ENCODE measurements around the gene TRAF4. TPM values are rescaled to one million over a fixed set of nuclear protein-coding genes. Genes with fewer than 3 reads are reported as not detected.

TRAF4 gene, protein sequence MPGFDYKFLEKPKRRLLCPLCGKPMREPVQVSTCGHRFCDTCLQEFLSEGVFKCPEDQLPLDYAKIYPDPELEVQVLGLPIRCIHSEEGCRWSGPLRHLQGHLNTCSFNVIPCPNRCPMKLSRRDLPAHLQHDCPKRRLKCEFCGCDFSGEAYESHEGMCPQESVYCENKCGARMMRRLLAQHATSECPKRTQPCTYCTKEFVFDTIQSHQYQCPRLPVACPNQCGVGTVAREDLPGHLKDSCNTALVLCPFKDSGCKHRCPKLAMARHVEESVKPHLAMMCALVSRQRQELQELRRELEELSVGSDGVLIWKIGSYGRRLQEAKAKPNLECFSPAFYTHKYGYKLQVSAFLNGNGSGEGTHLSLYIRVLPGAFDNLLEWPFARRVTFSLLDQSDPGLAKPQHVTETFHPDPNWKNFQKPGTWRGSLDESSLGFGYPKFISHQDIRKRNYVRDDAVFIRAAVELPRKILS
- total RNA-seq (2022), result 106 and 126 TPM in 2 replicates
- Bru-seq, nascent RNA, result percentile 82 among the genes with signal in this experiment
- percentile 77 among the genes with signal in this experiment for BruChase-seq, experiment 1, labeled RNA remaining after a 6-hour chase
- BruChase-seq, experiment 2, labeled RNA remaining after a 2-hour chase, result percentile 87 among the genes with signal in this experiment
- long read RNA-seq, transcript TRAF4-201 (7 exons, 2,923 nt), result major isoform, 16 of 29 reads
- long read RNA-seq, partial matches to known transcripts, result 2 of 29 reads
- long read RNA-seq, other reads (novel, unspliced or antisense), result 11 of 29 reads

DNA sequence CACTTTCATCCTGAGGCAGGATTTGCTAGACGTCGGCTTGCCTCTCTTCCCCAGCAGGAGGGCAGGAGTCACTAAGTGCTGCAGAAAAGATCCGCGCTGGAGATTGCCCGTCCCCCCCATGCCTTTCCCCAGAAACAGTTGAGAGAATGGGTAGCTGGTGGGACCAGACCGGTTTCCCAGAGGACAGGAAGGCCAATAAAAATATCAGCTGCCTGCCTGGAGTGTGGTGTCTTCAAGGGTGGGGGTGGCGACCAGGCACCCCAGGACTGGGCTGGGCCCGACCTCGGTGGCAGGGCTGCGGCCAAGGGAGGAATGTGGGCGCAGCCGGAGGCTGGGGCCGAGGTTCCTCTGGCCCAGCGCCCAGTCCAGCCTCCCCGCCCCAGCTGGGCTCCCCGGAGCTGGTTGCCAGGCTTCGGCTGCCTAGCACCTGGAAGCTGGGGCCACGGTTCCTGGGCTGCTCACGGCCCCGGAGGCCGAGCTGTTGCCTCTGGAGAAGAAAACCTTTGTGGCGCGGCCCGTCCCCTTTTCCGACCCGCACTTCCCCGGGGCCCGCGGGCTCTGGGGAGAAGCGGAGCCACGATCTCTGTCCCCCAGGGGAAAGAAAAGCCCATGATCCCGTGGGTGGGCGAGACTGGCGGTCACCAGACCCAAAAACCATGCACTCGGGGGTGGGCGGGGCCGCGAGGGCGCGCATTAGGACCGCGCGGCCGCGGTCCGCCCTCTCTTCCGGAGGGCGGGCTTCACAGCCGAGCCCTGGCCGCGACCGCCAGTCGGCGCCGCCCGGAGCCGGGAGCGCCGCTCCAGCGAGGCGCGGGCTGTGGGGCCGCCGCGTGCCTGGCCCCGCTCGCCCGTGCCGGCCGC lies at the start of gene TRAF4:
TRAF4 (plus strand) TSS at position 769 of the 861 bp plus-strand sequence. CDS start 102 bp downstream, outside the sequence.
- ChIA-PET CTCF (interaction anchor here (1.0 to 15.1 kb wide), 2 partner anchors 18 to 159 kb away, joined by 5 to 365 read pairs; partner anchors contain the start of genes DHRS13, NEK8 and TLCD1), POLR2A (interaction anchor here (0.9 to 17.3 kb wide), 16 partner anchors 9 to 208 kb away, joined by 3 to 1135 read pairs (median 8); partner anchors contain the start of genes BLTP2, DHRS13, FAM222B and FLOT2)
- intact Hi-C loops (cut with micrococcal nuclease), result loop anchor here (1.0 kb wide), 1 partner anchor 14 kb away; no protein-coding TSS in a partner anchor
- TF ChIP-seq, protein P1, sequence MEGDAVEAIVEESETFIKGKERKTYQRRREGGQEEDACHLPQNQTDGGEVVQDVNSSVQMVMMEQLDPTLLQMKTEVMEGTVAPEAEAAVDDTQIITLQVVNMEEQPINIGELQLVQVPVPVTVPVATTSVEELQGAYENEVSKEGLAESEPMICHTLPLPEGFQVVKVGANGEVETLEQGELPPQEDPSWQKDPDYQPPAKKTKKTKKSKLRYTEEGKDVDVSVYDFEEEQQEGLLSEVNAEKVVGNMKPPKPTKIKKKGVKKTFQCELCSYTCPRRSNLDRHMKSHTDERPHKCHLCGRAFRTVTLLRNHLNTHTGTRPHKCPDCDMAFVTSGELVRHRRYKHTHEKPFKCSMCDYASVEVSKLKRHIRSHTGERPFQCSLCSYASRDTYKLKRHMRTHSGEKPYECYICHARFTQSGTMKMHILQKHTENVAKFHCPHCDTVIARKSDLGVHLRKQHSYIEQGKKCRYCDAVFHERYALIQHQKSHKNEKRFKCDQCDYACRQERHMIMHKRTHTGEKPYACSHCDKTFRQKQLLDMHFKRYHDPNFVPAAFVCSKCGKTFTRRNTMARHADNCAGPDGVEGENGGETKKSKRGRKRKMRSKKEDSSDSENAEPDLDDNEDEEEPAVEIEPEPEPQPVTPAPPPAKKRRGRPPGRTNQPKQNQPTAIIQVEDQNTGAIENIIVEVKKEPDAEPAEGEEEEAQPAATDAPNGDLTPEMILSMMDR (IDR thresholded peaks at IDR 0.05; ENCODE audit: unreplicated experiment), result no peak
- peaks cover 39% of the 10 kb centered on the region for H3K36me3 Mint-ChIP-seq (ENCODE audit: insufficient read depth, unreplicated experiment)
- H3K27me3 Mint-ChIP-seq (ENCODE audit: insufficient read depth, unreplicated experiment), result no peaks in the 10 kb centered on the region
- H3K27ac Mint-ChIP-seq (ENCODE audit: low read depth, unreplicated experiment), result peak within 1 kb of the TSS; percentile 93
- H3K4me3 Mint-ChIP-seq (ENCODE audit: unreplicated experiment), result peak within 1 kb of the TSS; percentile 91
- peaks cover 13% of the 10 kb centered on the region for H3K4me1 Mint-ChIP-seq (ENCODE audit: insufficient read depth, unreplicated experiment)
- DNase-seq (ENCODE audit: unreplicated experiment), result peak; percentile 85
- no peaks in the 10 kb centered on the region for H3K9me3 Mint-ChIP-seq (ENCODE audit: unreplicated experiment)
- no TSS peak for BruUV-seq (replicated peaks)

DNA sequence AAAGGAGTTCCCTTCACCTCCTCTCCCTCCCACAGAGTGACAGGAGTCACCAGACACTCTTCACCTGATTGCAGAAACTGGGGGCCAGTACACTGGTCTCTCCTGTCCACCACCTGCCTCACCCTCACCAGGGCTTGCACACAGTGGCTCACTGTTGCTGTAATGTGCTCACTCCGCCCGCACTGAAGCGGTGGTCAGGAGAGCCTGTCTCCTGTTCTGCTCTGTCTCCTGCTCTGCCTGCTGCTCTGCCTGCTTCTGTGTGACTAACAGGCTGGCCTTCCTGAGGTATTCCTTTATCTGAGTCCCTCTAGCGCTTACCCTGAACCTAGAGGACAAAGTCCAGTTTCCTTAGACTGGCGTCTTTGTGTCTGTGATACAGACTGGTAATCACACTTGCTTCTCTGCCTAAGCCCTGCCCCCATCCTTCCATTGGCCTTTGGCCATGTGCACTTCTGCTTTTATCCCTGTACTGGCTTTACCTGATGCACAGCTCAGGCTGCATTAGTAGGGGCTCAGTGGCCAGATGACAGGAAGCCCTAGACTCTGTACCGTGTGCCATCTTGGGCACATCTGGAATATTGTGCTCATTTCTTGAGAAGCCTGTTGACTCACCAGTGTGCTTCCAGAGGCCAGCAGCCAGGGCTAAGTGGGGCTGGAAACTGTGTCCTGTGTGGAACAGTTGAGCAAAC lies 45.4 kb upstream of the TRAF4 start:
- intact Hi-C loops (cut with micrococcal nuclease), result no loop called here
- no TSS peak for BruUV-seq (replicated peaks)
- H3K9me3 Mint-ChIP-seq (ENCODE audit: unreplicated experiment), result no peaks in the 10 kb centered on the region
- H3K4me1 Mint-ChIP-seq (ENCODE audit: insufficient read depth, unreplicated experiment), result no peaks in the 10 kb centered on the region
- ChIA-PET POLR2A (interaction anchor here (1.3 kb wide), 1 partner anchor 27 kb away, joined by 3 read pairs; no protein-coding TSS in a partner anchor), CTCF (no interaction called here)
- peaks cover 90% of the 10 kb centered on the region for H3K36me3 Mint-ChIP-seq (ENCODE audit: insufficient read depth, unreplicated experiment)
- H3K4me3 Mint-ChIP-seq (ENCODE audit: unreplicated experiment), result no peak overlapping the region
- H3K27me3 Mint-ChIP-seq (ENCODE audit: insufficient read depth, unreplicated experiment), result no peaks in the 10 kb centered on the region
- TF ChIP-seq, protein P1 (IDR thresholded peaks at IDR 0.05; ENCODE audit: unreplicated experiment), result no peak
- DNase-seq (ENCODE audit: unreplicated experiment), result no peak
- H3K27ac Mint-ChIP-seq (ENCODE audit: low read depth, unreplicated experiment), result no peak overlapping the region

DNA sequence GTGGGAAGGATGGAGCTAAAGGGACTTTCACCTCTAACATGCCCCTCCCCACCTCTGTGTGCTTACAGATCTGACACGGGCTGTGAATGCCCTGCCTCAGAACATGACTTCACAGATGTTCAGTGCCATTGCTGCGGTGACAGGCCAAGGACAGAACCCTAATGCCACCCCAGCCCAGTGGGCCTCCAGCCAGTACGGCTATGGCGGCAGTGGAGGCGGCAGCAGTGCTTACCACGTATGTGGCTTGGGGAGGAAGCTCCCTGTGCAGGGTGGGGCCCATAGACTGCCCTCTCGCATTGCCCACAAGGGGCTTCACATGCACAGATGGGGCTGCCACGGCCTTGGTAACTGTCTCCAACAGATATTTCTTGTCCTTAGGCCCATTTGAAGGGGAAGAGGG lies 43.5 kb upstream of the TRAF4 start:
- DNase-seq (ENCODE audit: unreplicated experiment), result no peak
- Mint-ChIP-seq H3K4me1 (ENCODE audit: insufficient read depth, unreplicated experiment) (no peaks in the 10 kb centered on the region), H3K36me3 (ENCODE audit: insufficient read depth, unreplicated experiment) (peaks cover 75% of the 10 kb centered on the region), H3K9me3 (ENCODE audit: unreplicated experiment) (no peaks in the 10 kb centered on the region), H3K4me3 (ENCODE audit: unreplicated experiment) (no peak overlapping the region), H3K27ac (ENCODE audit: low read depth, unreplicated experiment) (no peak overlapping the region), H3K27me3 (ENCODE audit: insufficient read depth, unreplicated experiment) (no peaks in the 10 kb centered on the region)
- POLR2A ChIA-PET, result no interaction called here
- intact Hi-C loops (cut with micrococcal nuclease), result no loop called here
- no TSS peak for BruUV-seq (replicated peaks)
- TF ChIP-seq, protein P1 (IDR thresholded peaks at IDR 0.05; ENCODE audit: unreplicated experiment), result no peak
- CTCF ChIA-PET, result no interaction called here

Measured in MCF 10A (cell line).